Vagina (tissue), 2 donors: Measurements from ENCODE around the gene TUBA3C.

ENCODE experiments used
- CTCF ChIP-seq, 3 experiments: fragments of 450-650 bp in 2 of 3; fragments of 200-600 bp in 1 of 3; sonication (generic) in 1 of 3; IDR thresholded peaks; one replicate each; pipeline ENCODE4 v1.5.1; 2017 to 2019; ENCODE audit warnings: antibody characterized with exemption in 3 of 3, mild to moderate bottlenecking in 2 of 3, moderate library complexity in 2 of 3
- POLR2AphosphoS5 ChIP-seq, 2 donors: sonication (generic); formaldehyde crosslinking; IDR thresholded peaks; one replicate each; pipeline ENCODE4 v1.9.0; 2017; ENCODE audit warnings: antibody characterized with exemption in 2 of 2, mild to moderate bottlenecking in 2 of 2, low read depth in 1 of 2; ENCODE audit not compliant: insufficient read depth in 1 of 2

DNA sequence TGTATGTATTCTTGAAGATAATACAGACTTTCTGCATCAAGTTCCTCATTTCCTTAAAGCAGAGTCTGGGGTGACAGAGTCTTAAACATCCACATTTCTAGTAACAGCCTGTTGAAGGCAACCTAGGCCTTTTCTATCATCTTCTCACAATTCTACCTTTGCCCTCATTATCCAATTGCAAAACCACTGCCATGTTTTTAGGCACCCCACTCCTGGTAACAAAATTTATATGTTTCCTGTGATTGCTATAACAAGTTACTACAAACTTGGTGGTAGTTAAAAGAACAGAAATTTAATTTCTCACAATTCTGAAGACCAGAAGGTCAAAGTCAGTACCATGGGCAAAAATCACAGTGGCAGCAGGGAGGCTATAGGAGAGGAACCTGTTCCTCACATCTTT lies 33.1 kb downstream of the TUBA3C start:
- TF ChIP-seq CTCF (IDR thresholded peaks at IDR 0.05) = no peak
- TF ChIP-seq POLR2AphosphoS5 (IDR thresholded peaks at IDR 0.05; ENCODE audit: insufficient read depth in 1 of 2, low read depth in 1 of 2) = no peak
